ENCODE data around the gene TFEB. TPM values are rescaled to one million over a fixed set of nuclear protein-coding genes. Genes with fewer than 3 reads are reported as not detected.

The TFEB gene
- total and polyA plus RNA-seq, 2 of the 8 experiments (the other 6 are each of a cell fraction or from before 2014, with no cell fraction given), result 2.3 to 6.7 TPM

- no peak for TF ChIP-seq POLR2A (IDR thresholded peaks at IDR 0.05; ENCODE audit: control extremely low read depth in 1 of 2, low read depth in 2 of 2, low read length in 2 of 2)
- DNase-seq (ENCODE audit: low read depth in 1 of 2, low spot score in 2 of 2) (no peak), FAIRE-seq (no peak)
- ChIA-PET POLR2A (ENCODE audit: partially characterized antibody) (interaction anchor here (0.6 kb wide), 1 partner anchor 215 kb away, joined by 3 read pairs; no protein-coding TSS in a partner anchor), CTCF (ENCODE audit: partially characterized antibody) (interaction anchor here (2.4 to 10.4 kb wide), 3 partner anchors 10 to 52 kb away, joined by 8 to 99 read pairs (median 13); no protein-coding TSS in a partner anchor)
- no peak overlapping the region for H2BK12ac ChIP-seq (ENCODE audit: low read depth, low read length)
- peak overlapping the region; percentile 23 for H4K91ac ChIP-seq (replicated peaks; ENCODE audit: insufficient read length, low read length)
- no peak overlapping the region for H3K18ac ChIP-seq (ENCODE audit: extremely low read depth, low read length)
- no peaks in the 10 kb centered on the region for H3K36me3 ChIP-seq (ENCODE audit: control insufficient read depth in 2 of 4, insufficient read depth in 4 of 4, low read length in 3 of 4)
- H3K56ac ChIP-seq (replicated peaks; ENCODE audit: insufficient read length, low read depth, low read length), result no peak overlapping the region
- no peak overlapping the region for H3K23ac ChIP-seq (ENCODE audit: insufficient read length)
- no peak overlapping the region for H3K4me2 ChIP-seq (ENCODE audit: insufficient read depth in 1 of 2, low read depth in 2 of 2, low read length in 2 of 2)
- no peak overlapping the region for H2BK120ac ChIP-seq (replicated peaks; ENCODE audit: low read depth, low read length)
- no peak overlapping the region for H3K4me3 ChIP-seq (ENCODE audit: extremely low read depth in 1 of 4, insufficient read depth in 2 of 4, low read depth in 3 of 4, low read length in 4 of 4)
- no peaks in the 10 kb centered on the region for H3K27me3 ChIP-seq (replicated peaks in 1 of 4; ENCODE audit: control insufficient read depth in 3 of 4, extremely low read depth in 1 of 4, insufficient read depth in 3 of 4, low read length in 3 of 4)
- H2AK5ac ChIP-seq (ENCODE audit: low read depth, low read length), result no peak overlapping the region
- no peak overlapping the region for H3K27ac ChIP-seq (ENCODE audit: low read depth, low read length)
- H4K8ac ChIP-seq (ENCODE audit: extremely low read depth, insufficient read depth, low read length), result no peak overlapping the region
- 95% methylated on average over 7 of the region's 7 CpGs; no CpG with 5 or more reads in 1 of the 2 experiments for WGBS, 2 experiments (ENCODE audit: extremely low coverage in 1 of 2, insufficient coverage in 1 of 2, insufficient read length in 1 of 2, insufficient replicate concordance in 2 of 2, low coverage in 1 of 2, low lambda C conversion rate in 2 of 2, missing lambda C conversion rate in 1 of 2)
- no peak overlapping the region for H4K5ac ChIP-seq (ENCODE audit: insufficient read length, low read depth, low read length)
- peaks cover 0 to 13% (median 10%) of the 10 kb centered on the region in 4 experiments; a peak in 6 of 7 replicates for H3K4me1 ChIP-seq (replicated peaks in 1 of 4; ENCODE audit: control insufficient read depth in 3 of 4, insufficient read depth in 4 of 4, low read length in 3 of 4)
- H2BK5ac ChIP-seq (ENCODE audit: low read depth, low read length), result no peak overlapping the region
- H3K4ac ChIP-seq (replicated peaks; ENCODE audit: insufficient read length, low read depth, low read length), result no peak overlapping the region
- H3K9me3 ChIP-seq (ENCODE audit: insufficient read depth in 2 of 2, low read depth in 1 of 2, low read length in 1 of 2), result no peaks in the 10 kb centered on the region
- H3K79me2 ChIP-seq (ENCODE audit: control insufficient read depth in 1 of 2, insufficient read depth in 2 of 2, low read length in 2 of 2), result no peaks in the 10 kb centered on the region
- no peak overlapping the region for H2AFZ ChIP-seq (ENCODE audit: low read length)
- no peak overlapping the region for H3K9ac ChIP-seq (replicated peaks in 1 of 4; ENCODE audit: extremely low read depth in 1 of 4, low read depth in 3 of 4, low read length in 3 of 4)
- H3K14ac ChIP-seq (ENCODE audit: insufficient read length), result no peak overlapping the region
- H3K79me1 ChIP-seq (ENCODE audit: low read depth, low read length), result no peaks in the 10 kb centered on the region
- H2BK20ac ChIP-seq (ENCODE audit: low read length), result no peak overlapping the region
- H3K23me2 ChIP-seq (ENCODE audit: low read depth, low read length), result no peaks in the 10 kb centered on the region; the same call in 1 of the 2 replicates
- H2BK15ac ChIP-seq (ENCODE audit: low read length), result no peak overlapping the region
- H4K20me1 ChIP-seq (replicated peaks in 1 of 2; ENCODE audit: control insufficient read depth in 1 of 2, insufficient read depth in 2 of 2, low read length in 2 of 2), result peaks cover 0 to 1% of the 10 kb centered on the region in 2 experiments
These were observed 11.2 kb downstream of the TFEB start for GRCh38 chr6:41724228-41724580.
